Testis (tissue), 3 donors: ENCODE measurements around the gene DDX51. TPM values are rescaled to one million over a fixed set of nuclear protein-coding genes. Genes with fewer than 3 reads are reported as not detected.

Source experiments
- DNase-seq: peaks from one replicate; pipeline ENCODE4 v3.0.0-alpha.2; 2019
- H3K27ac ChIP-seq, 2 donors: fragments of 200-600 bp; sonication (generic); one replicate each; pipeline ENCODE4 v1.5.1; 2019
- H3K27me3 ChIP-seq: fragments of 200-600 bp; sonication (generic); one replicate; pipeline ENCODE4 v1.5.1; 2019
- H3K36me3 ChIP-seq: fragments of 200-600 bp; sonication (generic); one replicate; pipeline ENCODE4 v1.5.1; 2017; ENCODE audit warnings: low read depth; ENCODE audit errors: missing control alignments
- H3K4me1 ChIP-seq: fragments of 200-600 bp; sonication (generic); one replicate; pipeline ENCODE4 v1.5.1; 2019
- H3K4me3 ChIP-seq, 2 donors: fragments of 200-600 bp; sonication (generic); one replicate each; pipeline ENCODE4 v1.5.1; 2017 to 2019
- H3K9me3 ChIP-seq: fragments of 200-600 bp; sonication (generic); one replicate; pipeline ENCODE4 v1.5.1; 2017
- POLR2A ChIP-seq: fragments of 450-650 bp; IDR thresholded peaks from one replicate; pipeline ENCODE4 v1.6.1; 2017; ENCODE audit warnings: antibody characterized with exemption, mild to moderate bottlenecking, moderate library complexity
- WGBS, 2 donors: methylation state at CpG; one replicate each; pipeline ENCODE4 v1.1.5; 2018; 5-methylcytosine and 5-hydroxymethylcytosine counted together
- intact Hi-C: fragments of 100-400 bp; cut with DNase I; formaldehyde crosslinking; loops from one replicate; pipeline ENCODE4 v1.15.1; 2023; ENCODE audit warnings: low total_unique reads
- polyA plus RNA-seq: library from polyadenylated mRNA; stranded (reverse); fragments of 350-450 nt; fragmentation: Illumina TruSeq; extraction: RNeasy Lipid Tissue Mini Kit (QIAGEN cat#74804); gene quantifications from one replicate; pipeline ENCODE4 v1.2.3, GENCODE V29; 2014; ENCODE audit warnings: low read depth, low replicate concordance; ENCODE audit not compliant: insufficient read depth
- total RNA-seq, 2 donors: library from RNA; depleted of rRNA; stranded (reverse); fragments of >200 nt; gene quantifications; one replicate each; pipeline ENCODE4 v1.2.3, GENCODE V29; 2016
- TF ChIP-seq, protein P1 (sequence below), 3 experiments: fragments of 450-650 bp in 2 of 3; fragments of 200-600 bp in 1 of 3; sonication (generic) in 1 of 3; IDR thresholded peaks; one replicate each; pipeline ENCODE4 v1.5.1; 2016 to 2019; ENCODE audit warnings: antibody characterized with exemption in 3 of 3, mild to moderate bottlenecking in 2 of 3, moderate library complexity in 1 of 3

Gene DDX51
- total and polyA plus RNA-seq, 3 donors from 2014 or later: 18.8 to 32.8 (median 29.0) TPM

DNA sequence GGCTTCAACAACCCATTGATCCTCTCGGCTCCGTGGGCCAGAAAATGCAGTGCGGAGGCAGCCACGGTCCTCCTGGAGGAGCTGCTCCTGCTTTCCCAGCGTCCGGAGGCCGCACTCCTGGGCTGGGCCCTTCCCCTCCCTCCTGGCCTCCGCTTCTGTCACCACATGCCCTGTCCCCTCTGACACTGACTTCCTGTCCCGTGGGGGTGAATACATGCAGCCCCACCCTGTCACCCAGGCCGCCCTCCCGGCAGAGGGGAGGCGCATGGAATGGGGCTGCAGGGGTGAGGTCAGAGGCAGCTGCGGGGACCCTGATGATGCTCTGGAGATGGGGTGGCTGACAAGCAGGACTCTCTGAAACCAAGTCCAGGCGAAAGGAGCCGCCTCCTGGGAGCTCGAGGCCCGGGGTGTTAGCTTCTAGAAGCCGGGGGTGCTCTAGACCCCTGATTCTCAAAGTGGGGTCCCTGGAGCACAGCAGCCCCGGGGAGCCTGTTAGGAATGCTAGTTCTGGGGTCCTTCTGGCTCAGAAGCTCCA, 32.3 kb upstream of the DDX51 start:
- DNase-seq: no peak
- no peaks in the 10 kb centered on the region for H3K4me1 ChIP-seq
- TF ChIP-seq POLR2A: no peak
- TF ChIP-seq, protein P1, sequence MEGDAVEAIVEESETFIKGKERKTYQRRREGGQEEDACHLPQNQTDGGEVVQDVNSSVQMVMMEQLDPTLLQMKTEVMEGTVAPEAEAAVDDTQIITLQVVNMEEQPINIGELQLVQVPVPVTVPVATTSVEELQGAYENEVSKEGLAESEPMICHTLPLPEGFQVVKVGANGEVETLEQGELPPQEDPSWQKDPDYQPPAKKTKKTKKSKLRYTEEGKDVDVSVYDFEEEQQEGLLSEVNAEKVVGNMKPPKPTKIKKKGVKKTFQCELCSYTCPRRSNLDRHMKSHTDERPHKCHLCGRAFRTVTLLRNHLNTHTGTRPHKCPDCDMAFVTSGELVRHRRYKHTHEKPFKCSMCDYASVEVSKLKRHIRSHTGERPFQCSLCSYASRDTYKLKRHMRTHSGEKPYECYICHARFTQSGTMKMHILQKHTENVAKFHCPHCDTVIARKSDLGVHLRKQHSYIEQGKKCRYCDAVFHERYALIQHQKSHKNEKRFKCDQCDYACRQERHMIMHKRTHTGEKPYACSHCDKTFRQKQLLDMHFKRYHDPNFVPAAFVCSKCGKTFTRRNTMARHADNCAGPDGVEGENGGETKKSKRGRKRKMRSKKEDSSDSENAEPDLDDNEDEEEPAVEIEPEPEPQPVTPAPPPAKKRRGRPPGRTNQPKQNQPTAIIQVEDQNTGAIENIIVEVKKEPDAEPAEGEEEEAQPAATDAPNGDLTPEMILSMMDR (IDR thresholded peaks at IDR 0.05): no peak
- H3K27me3 ChIP-seq: no peaks in the 10 kb centered on the region
- intact Hi-C loops: no loop called here
- no peaks in the 10 kb centered on the region for H3K36me3 ChIP-seq
- H3K27ac ChIP-seq: no peak overlapping the region
- H3K9me3 ChIP-seq: no peaks in the 10 kb centered on the region
- no peak overlapping the region for H3K4me3 ChIP-seq
- 77 to 80% methylated on average over 11 to 19 of the region's 19 CpGs for WGBS, 2 donors

DNA sequence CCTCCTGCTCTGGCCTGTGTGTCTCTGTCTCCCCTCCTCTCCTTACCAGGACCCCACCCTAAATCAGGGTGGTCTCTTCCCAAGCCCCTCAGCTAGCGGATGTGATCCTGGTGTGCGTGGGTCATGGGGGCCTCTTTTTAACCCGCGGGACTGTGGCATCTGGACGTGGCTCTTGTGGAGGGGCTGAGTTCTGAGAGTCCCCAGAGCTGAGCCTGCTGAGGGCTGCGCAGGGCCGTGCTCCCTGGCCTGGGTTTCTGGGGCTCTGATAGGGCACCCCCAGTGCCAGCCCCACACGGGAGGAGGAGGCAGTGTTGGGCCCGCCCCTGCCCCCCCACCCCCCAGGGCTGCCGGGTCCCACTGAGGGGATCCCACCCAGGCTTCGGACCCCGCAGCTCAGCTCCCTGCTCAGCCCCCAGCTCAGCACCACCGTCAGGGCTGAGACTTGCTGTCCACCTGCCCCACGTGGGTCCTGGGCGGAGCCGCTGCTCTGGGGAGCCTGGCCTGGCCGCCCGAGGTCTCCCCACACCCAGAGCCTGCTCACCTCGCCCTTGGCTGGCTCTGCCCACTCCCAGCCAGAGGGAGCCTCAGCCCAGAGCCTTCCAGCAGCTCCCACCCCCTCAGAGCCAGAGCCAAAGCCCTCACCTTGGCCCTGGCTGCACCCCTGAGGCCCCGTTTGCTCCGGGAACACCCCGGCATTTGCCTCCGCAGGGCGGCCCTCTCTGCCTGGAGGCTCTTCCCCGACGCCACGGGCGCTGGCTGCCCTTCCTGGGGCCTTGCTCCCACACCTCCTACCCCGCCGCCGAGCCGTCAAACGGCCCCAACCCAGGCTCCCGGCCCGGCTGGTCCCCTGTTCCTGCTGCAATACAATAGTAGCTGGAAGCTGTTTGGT, 31.6 kb upstream of the DDX51 start:
- Histone ChIP-seq H3K27me3 (no peaks in the 10 kb centered on the region), H3K4me3 (no peak overlapping the region), H3K4me1 (no peaks in the 10 kb centered on the region), H3K27ac (no peak overlapping the region), H3K9me3 (no peaks in the 10 kb centered on the region), H3K36me3 (no peaks in the 10 kb centered on the region)
- TF ChIP-seq, protein P1 (IDR thresholded peaks at IDR 0.05): no peak
- no peak for TF ChIP-seq POLR2A
- no peak for DNase-seq
- intact Hi-C loops: no loop called here
- WGBS, 2 donors: 64 to 68% methylated on average over 18 to 32 of the region's 35 CpGs

- Histone ChIP-seq H3K27me3 (no peaks in the 10 kb centered on the region), H3K4me1 (no peaks in the 10 kb centered on the region), H3K4me3 (no peak overlapping the region), H3K36me3 (no peaks in the 10 kb centered on the region), H3K9me3 (no peaks in the 10 kb centered on the region), H3K27ac (no peak overlapping the region)
- WGBS, 2 donors: 78 to 79% methylated on average over 17 to 25 of the region's 25 CpGs
- intact Hi-C loops: no loop called here
- DNase-seq: no peak
- TF ChIP-seq, protein P1 (IDR thresholded peaks at IDR 0.05): no peak
- no peak for TF ChIP-seq POLR2A
Observed at GRCh38 chr12:132174839-132175490, 30.8 kb upstream of the DDX51 start.

DNA sequence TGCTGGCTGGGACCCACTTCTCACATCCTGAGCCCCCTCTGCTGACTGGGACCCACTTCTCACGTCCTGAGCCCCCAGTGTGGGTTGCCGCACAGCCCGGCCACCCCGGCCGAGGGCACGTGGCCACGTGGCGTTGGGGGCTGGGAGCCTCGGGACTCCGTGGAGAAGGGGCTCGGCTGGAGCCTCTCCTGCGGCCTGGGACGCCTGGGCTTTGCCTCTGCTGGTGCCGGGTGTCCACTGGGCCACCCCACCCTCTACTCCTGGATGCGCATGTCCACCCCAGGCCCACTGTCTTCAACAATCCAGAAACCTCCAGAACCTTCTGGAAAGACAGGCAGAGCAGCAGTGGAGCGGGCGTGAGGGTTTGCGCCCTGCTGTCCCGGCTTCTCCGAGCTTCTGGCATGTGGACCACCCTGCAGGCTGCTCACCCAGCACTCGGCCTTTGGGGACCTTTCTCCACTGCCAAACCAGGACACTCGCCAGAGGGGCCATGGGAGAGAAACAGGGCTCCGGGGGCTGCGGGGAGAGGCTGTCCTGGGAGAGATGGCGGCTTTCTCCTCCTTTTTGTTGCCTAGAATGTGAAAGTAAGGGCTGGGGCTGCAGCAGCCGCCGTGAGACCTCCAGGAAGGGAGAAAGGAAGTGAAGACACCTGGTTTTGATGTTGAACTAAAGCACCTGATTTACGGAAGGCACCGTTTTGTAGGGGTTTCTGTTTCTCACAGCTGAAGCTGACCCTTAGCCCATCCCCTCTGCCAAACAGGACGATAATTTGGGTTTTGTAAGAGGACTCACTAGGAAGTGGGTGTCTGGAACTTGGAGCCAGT, 30.1 kb upstream of the DDX51 start:
- Histone ChIP-seq H3K27me3 (no peaks in the 10 kb centered on the region), H3K27ac (no peak overlapping the region)

More for the DNA sequence above, 30.1 kb upstream of the DDX51 start:
- no peaks in the 10 kb centered on the region for H3K9me3 ChIP-seq
- DNase-seq: no peak
- TF ChIP-seq POLR2A: no peak
- TF ChIP-seq, protein P1 (IDR thresholded peaks at IDR 0.05): no peak
- WGBS, 2 donors: 77 to 92% methylated on average over 22 to 30 of the region's 30 CpGs
- intact Hi-C loops: no loop called here
- H3K4me3 ChIP-seq: no peak overlapping the region
- H3K36me3 ChIP-seq: no peaks in the 10 kb centered on the region
- H3K4me1 ChIP-seq: no peaks in the 10 kb centered on the region
